ENCODE data around the gene IL12B.
"Not testable (repeated sequence)": the region's sequence is repeated elsewhere in the genome, so short reads cannot be mapped to it uniquely, and the experiment has no call there.

Gene IL12B

DNA sequence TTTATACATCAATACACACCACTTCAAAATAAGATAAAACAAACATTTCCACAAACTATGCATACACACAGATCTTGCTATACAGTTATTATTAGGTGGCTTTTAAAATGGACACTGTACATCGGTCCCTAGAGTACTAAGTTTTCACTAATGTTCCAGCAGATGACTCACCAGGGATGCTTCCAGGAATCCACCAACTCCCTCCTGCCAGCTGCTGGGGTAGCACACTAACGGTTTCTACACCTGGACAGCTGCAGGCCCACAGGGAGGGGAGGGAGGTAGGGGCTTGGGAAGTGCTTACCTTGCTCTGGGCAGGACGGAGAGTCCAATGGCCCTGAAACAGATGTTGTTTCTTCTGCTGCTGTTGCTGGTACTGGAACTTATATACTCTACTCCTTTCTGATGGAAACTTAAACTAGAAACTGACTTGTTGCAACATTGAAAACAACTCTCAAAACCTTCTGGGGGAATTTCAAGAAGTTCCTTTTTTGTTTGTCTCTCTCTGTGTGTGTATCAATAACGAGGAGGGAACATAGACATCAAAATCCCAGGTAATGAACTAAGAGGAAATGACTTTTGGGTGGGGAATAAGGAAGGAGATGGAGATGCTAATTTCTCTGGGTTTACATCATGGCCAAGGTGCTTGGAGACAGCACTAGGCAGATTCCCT lies at the start of gene IL12B:
IL12B (minus strand) TSS at position 357 of the 670 bp plus-strand sequence. CDS start 3,705 bp downstream, outside the sequence.
- H3K4me1 ChIP-seq (ENCODE audit: control insufficient read depth, low read length) = peaks cover 29% of the 10 kb centered on the region
- H3K9me2 ChIP-seq (replicated peaks; ENCODE audit: control insufficient read depth, low read length) = no peaks in the 10 kb centered on the region
- peaks cover 4% of the 10 kb centered on the region; the same call in 1 of the 2 replicates for H3K27me3 ChIP-seq (ENCODE audit: control insufficient read depth, low read length)
- no peaks in the 10 kb centered on the region for H3K79me2 ChIP-seq (ENCODE audit: control insufficient read depth, low read length)
- no peaks in the 10 kb centered on the region for H3K9me3 ChIP-seq (ENCODE audit: control insufficient read depth, insufficient read depth, low read length)
- no peaks in the 10 kb centered on the region for H3K36me3 ChIP-seq (ENCODE audit: control insufficient read depth, low read length)
- peak within 1 kb of the TSS; percentile 74 for H3K4me2 ChIP-seq (ENCODE audit: low read length)
- no peak within 1 kb of the TSS for H3K27ac ChIP-seq (ENCODE audit: low read depth, low read length)
- H3K4me3 ChIP-seq (ENCODE audit: low read length) = peak within 1 kb of the TSS; percentile 70
- peaks cover 9% of the 10 kb centered on the region; the same call in 1 of the 2 replicates for H3F3A ChIP-seq (ENCODE audit: control insufficient read depth, insufficient read depth)
- TF ChIP-seq EZH2phosphoT487 (IDR thresholded peaks at IDR 0.05; ENCODE audit: borderline replicate concordance, low read length) = no peak
- TF ChIP-seq, protein P1, sequence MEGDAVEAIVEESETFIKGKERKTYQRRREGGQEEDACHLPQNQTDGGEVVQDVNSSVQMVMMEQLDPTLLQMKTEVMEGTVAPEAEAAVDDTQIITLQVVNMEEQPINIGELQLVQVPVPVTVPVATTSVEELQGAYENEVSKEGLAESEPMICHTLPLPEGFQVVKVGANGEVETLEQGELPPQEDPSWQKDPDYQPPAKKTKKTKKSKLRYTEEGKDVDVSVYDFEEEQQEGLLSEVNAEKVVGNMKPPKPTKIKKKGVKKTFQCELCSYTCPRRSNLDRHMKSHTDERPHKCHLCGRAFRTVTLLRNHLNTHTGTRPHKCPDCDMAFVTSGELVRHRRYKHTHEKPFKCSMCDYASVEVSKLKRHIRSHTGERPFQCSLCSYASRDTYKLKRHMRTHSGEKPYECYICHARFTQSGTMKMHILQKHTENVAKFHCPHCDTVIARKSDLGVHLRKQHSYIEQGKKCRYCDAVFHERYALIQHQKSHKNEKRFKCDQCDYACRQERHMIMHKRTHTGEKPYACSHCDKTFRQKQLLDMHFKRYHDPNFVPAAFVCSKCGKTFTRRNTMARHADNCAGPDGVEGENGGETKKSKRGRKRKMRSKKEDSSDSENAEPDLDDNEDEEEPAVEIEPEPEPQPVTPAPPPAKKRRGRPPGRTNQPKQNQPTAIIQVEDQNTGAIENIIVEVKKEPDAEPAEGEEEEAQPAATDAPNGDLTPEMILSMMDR (IDR thresholded peaks at IDR 0.05; ENCODE audit: low read depth, low read length, poor library complexity, severe bottlenecking) = no peak
- H4K20me1 ChIP-seq (ENCODE audit: control insufficient read depth, insufficient read depth, low read depth, low read length) = no peaks in the 10 kb centered on the region

GRCh38 chr5:159377653-159378052 lies 47.4 kb upstream of the IL12B start:
- H3K27me3 ChIP-seq (ENCODE audit: control insufficient read depth, low read length) = no peaks in the 10 kb centered on the region
- no peaks in the 10 kb centered on the region; the same call in 1 of the 2 replicates for H3K9me3 ChIP-seq (ENCODE audit: control insufficient read depth, insufficient read depth, low read length)
- no peaks in the 10 kb centered on the region for H3K79me2 ChIP-seq (ENCODE audit: control insufficient read depth, low read length)
- no peaks in the 10 kb centered on the region for H3K9me2 ChIP-seq (replicated peaks; ENCODE audit: control insufficient read depth, low read length)
- H3K36me3 ChIP-seq (ENCODE audit: control insufficient read depth, low read length) = no peaks in the 10 kb centered on the region
- H3K4me2 ChIP-seq (ENCODE audit: low read length) = no peak overlapping the region
- H3K4me1 ChIP-seq (ENCODE audit: control insufficient read depth, low read length) = no peaks in the 10 kb centered on the region
- TF ChIP-seq EZH2phosphoT487 (IDR thresholded peaks at IDR 0.05; ENCODE audit: borderline replicate concordance, low read length) = no peak
- TF ChIP-seq, protein P1 (IDR thresholded peaks at IDR 0.05; ENCODE audit: low read depth, low read length, poor library complexity, severe bottlenecking) = no peak
- no peak overlapping the region for H3K4me3 ChIP-seq (ENCODE audit: low read length)
- no peaks in the 10 kb centered on the region for H3F3A ChIP-seq (ENCODE audit: control insufficient read depth, insufficient read depth)
- H3K27ac ChIP-seq (ENCODE audit: low read depth, low read length) = no peak overlapping the region
- H4K20me1 ChIP-seq (ENCODE audit: control insufficient read depth, insufficient read depth, low read depth, low read length) = no peaks in the 10 kb centered on the region

DNA sequence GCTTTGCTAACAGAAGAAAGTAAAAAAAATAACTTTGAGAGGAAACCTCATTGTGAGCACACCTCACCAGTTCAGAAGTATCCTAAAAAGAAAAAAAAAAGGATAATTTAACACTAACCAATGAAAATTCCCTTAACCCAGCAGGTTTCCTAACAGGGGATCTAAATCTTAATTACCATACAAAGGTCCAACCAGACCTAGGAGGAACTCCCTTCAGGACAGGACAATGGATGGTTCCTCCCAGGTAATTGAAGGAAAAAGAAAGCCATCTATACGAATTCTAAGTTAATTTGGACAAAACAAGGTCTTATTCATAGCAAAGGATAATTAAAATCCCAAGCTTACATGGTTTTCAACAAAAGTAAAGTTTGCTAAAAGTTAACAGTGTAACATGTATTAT lies 37.6 kb upstream of the IL12B start:
- H4K20me1 ChIP-seq (ENCODE audit: control insufficient read depth, insufficient read depth, low read depth, low read length); H3K9me3 ChIP-seq (ENCODE audit: control insufficient read depth, insufficient read depth, low read length); H3K4me2 ChIP-seq (ENCODE audit: low read length); H3K36me3 ChIP-seq (ENCODE audit: control insufficient read depth, low read length); H3F3A ChIP-seq (ENCODE audit: control insufficient read depth, insufficient read depth); H3K79me2 ChIP-seq (ENCODE audit: control insufficient read depth, low read length); H3K4me1 ChIP-seq (ENCODE audit: control insufficient read depth, low read length); H3K27me3 ChIP-seq (ENCODE audit: control insufficient read depth, low read length); H3K4me3 ChIP-seq (ENCODE audit: low read length); H3K9me2 ChIP-seq (replicated peaks; ENCODE audit: control insufficient read depth, low read length); H3K27ac ChIP-seq (ENCODE audit: low read depth, low read length): not testable (repeated sequence)

DNA sequence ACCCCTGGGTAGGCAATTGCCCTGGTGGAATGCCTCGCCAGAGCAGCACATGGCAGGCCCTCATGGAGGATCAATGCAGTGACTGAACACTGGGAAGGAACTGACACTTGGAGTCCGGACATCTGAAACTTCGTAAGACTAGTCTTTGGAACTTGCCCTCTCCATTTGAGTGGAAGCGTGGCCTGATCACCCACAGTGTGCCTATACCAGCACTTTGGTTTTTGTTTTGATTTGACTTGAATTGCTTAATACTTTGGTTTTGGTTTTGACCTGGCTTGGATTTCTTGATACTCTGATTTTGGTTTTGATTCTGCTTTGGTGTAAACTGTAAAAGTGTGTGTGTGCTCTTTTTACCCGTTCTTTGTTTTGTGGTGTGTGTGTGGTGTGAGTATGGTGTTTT lies 36.5 kb upstream of the IL12B start:
- not testable (repeated sequence) for H3K4me1 ChIP-seq (ENCODE audit: control insufficient read depth, low read length); H3K9me3 ChIP-seq (ENCODE audit: control insufficient read depth, insufficient read depth, low read length); H3K27ac ChIP-seq (ENCODE audit: low read depth, low read length); H3K4me3 ChIP-seq (ENCODE audit: low read length); H4K20me1 ChIP-seq (ENCODE audit: control insufficient read depth, insufficient read depth, low read depth, low read length); H3K79me2 ChIP-seq (ENCODE audit: control insufficient read depth, low read length); H3K27me3 ChIP-seq (ENCODE audit: control insufficient read depth, low read length); H3F3A ChIP-seq (ENCODE audit: control insufficient read depth, insufficient read depth); H3K4me2 ChIP-seq (ENCODE audit: low read length); H3K36me3 ChIP-seq (ENCODE audit: control insufficient read depth, low read length); H3K9me2 ChIP-seq (replicated peaks; ENCODE audit: control insufficient read depth, low read length)

Data from DOHH2 (cell line).